IMR-90 (cell line): ENCODE results near the gene DPYD.

ENCODE experiments used
- BHLHE40 ChIP-seq: fragments of 150-350 bp; IDR thresholded peaks from 2 replicates; pipeline ENCODE4 v1.6.1; 2016; ENCODE audit warnings: mild to moderate bottlenecking, low read depth, low read length
- CEBPB ChIP-seq: IDR thresholded peaks from 2 replicates; pipeline ENCODE4 v1.6.1; 2012; ENCODE audit warnings: low read depth, low read length, improper control_type of control experiment
- CTCF ChIP-seq: conservative IDR thresholded peaks from 2 replicates; pipeline ENCODE4 v1.5.1; 2012; ENCODE audit warnings: mild to moderate bottlenecking, low read depth, low read length, improper control_type of control experiment
- ELK1 ChIP-seq: fragments of 150-350 bp; IDR thresholded peaks from 2 replicates; pipeline ENCODE4 v1.6.1; 2016; ENCODE audit warnings: low read depth, mild to moderate bottlenecking, low read length, moderate library complexity, borderline replicate concordance
- FOS ChIP-seq: fragments of 150-350 bp; IDR thresholded peaks from 2 replicates; pipeline ENCODE4 v1.6.1; 2016; ENCODE audit warnings: low read depth, low read length
- MAZ ChIP-seq: IDR thresholded peaks from 2 replicates; pipeline ENCODE4 v1.6.1; 2012; ENCODE audit warnings: low read depth, mild to moderate bottlenecking, low read length, improper control_type of control experiment, moderate library complexity, borderline replicate concordance
- MXI1 ChIP-seq: IDR thresholded peaks from 2 replicates; pipeline ENCODE4 v1.6.1; 2012; ENCODE audit warnings: low read depth, mild to moderate bottlenecking, low read length, moderate library complexity, borderline replicate concordance
- POLR2A ChIP-seq: IDR thresholded peaks from 2 replicates; pipeline ENCODE4 v1.6.1; 2012; ENCODE audit warnings: mild to moderate bottlenecking, low read depth, low read length
- RAD21 ChIP-seq: IDR thresholded peaks from 2 replicates; pipeline ENCODE4 v1.6.1; 2012; ENCODE audit warnings: low read length, improper control_type of control experiment
- RCOR1 ChIP-seq: IDR thresholded peaks from 2 replicates; pipeline ENCODE4 v1.6.1; 2012; ENCODE audit warnings: mild to moderate bottlenecking, low read length, improper control_type of control experiment; ENCODE audit not compliant: insufficient replicate concordance
- RFX5 ChIP-seq: IDR thresholded peaks from 2 replicates; pipeline ENCODE4 v1.8.0; 2012; ENCODE audit warnings: low read depth, mild to moderate bottlenecking, low read length, moderate library complexity
- USF2 ChIP-seq: fragments of 150-350 bp; IDR thresholded peaks from 2 replicates; pipeline ENCODE4 v1.6.1; 2017; ENCODE audit warnings: mild to moderate bottlenecking, antibody characterized with exemption, low read length, low read depth

DNA sequence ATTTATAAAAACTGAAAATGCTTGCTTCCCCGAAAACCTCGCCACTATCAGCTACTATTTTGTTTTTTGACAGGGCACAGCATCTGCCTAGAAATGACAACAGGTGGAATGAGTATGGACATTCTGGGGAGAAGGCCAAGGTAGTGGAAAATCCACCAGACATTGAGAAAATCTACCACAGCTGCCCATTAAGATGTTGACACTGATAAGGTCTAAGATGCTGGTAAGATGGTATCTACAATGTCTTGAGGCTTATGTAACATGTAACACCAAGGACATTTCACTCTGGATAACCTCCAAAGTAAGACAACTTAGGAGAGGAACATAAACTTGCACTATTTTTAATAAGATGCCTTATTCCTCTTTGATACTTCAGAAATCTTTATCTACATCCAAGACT lies 825.1 kb downstream of the DPYD start:
- TF ChIP-seq RAD21 (no peak), CTCF (no peak), BHLHE40 (no peak), POLR2A (no peak), USF2 (no peak), ELK1 (no peak), MXI1 (no peak), CEBPB (no peak), RFX5 (no peak), RCOR1 (no peak), MAZ (no peak), FOS (no peak)
